ENCODE measurements around the gene JOSD2.

DNA sequence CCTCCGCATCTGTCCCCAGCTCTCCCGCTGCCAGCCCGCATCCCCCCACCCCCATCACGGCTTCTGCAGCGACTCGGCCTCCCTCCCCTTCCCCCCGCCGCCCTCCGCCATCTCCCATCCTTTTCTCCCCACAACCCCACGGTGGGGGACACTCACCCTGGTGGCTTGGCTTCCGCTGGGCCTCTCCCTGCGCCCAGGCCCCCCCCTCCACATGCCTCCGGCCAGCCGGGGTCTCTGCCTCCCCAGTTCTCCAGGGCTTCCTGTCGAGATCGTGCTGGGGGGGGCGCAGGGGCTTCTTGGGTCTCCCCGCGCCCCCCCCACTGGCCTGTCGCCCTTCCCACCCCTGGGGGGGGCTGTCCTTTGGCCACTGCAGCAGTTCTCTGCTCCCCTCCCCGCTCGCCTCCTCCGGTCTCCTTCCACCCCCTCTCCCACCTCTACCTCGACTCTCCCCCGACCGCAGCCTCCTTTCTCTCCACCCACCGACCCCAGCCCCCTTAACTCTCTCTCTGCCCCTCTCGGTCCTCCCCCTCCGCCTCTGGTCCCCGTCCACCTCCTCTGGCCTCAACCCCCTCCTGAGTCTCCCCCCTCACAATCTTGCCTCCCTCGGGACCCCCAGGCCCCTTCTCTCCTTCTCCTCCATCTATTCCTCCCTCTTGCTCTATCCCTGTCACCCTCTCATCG, 40.2 kb upstream of the JOSD2 start:
- no peak for TF ChIP-seq POLR2A (IDR thresholded peaks at IDR 0.05; ENCODE audit: low read depth)
- TF ChIP-seq, protein P1, sequence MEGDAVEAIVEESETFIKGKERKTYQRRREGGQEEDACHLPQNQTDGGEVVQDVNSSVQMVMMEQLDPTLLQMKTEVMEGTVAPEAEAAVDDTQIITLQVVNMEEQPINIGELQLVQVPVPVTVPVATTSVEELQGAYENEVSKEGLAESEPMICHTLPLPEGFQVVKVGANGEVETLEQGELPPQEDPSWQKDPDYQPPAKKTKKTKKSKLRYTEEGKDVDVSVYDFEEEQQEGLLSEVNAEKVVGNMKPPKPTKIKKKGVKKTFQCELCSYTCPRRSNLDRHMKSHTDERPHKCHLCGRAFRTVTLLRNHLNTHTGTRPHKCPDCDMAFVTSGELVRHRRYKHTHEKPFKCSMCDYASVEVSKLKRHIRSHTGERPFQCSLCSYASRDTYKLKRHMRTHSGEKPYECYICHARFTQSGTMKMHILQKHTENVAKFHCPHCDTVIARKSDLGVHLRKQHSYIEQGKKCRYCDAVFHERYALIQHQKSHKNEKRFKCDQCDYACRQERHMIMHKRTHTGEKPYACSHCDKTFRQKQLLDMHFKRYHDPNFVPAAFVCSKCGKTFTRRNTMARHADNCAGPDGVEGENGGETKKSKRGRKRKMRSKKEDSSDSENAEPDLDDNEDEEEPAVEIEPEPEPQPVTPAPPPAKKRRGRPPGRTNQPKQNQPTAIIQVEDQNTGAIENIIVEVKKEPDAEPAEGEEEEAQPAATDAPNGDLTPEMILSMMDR (IDR thresholded peaks at IDR 0.05) = no peak
- no peak for TF ChIP-seq EP300 (IDR thresholded peaks at IDR 0.05)

Data from esophagus muscularis mucosa (tissue), 4 donors.